Measurements from ENCODE around the gene THAP5.

The THAP5 gene

DNA sequence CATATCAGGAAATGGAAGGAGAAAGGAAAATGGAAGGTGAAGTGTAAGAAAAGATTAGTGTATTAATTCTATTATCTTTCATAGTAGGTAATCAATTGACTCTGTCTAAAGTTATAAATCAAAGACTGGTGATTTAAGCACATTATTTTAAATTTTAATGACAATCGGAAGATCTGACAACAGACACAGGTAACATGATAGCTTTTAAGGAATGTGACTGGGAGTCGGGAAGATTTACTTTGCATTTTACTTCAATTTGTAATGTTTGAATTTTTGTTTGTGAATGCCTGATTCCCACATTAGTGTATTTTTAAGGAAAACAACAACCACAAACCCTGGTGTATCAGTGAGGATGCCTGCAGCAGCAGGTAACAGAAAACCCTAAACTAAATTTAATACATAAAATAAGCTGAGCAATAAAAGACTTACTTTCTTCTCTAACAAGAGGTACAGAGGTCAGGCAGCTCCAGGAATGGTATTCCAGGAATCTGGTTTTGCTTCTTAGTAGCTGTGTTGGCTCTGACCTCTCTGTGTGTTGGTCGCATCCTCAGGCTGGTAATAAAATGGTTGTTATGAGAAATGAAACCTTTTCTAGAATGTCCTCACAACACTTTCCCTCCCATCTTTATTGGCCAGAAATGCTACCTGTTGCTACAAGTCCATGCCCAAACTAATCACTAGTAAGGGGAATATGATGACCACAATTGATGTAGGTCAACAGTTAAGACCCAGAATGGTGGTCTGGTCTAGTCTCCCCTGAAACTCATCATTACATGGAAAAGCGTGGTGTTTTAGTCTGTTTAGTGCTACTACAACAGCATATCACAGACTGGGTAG, 12.4 kb upstream of the THAP5 start:
- TF ChIP-seq, protein P1, sequence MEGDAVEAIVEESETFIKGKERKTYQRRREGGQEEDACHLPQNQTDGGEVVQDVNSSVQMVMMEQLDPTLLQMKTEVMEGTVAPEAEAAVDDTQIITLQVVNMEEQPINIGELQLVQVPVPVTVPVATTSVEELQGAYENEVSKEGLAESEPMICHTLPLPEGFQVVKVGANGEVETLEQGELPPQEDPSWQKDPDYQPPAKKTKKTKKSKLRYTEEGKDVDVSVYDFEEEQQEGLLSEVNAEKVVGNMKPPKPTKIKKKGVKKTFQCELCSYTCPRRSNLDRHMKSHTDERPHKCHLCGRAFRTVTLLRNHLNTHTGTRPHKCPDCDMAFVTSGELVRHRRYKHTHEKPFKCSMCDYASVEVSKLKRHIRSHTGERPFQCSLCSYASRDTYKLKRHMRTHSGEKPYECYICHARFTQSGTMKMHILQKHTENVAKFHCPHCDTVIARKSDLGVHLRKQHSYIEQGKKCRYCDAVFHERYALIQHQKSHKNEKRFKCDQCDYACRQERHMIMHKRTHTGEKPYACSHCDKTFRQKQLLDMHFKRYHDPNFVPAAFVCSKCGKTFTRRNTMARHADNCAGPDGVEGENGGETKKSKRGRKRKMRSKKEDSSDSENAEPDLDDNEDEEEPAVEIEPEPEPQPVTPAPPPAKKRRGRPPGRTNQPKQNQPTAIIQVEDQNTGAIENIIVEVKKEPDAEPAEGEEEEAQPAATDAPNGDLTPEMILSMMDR (IDR thresholded peaks at IDR 0.05), result no peak

- TF ChIP-seq, protein P1 (IDR thresholded peaks at IDR 0.05), result no peak
These were observed 10.8 kb upstream of the THAP5 start for GRCh38 chr7:108580298-108580697.

DNA sequence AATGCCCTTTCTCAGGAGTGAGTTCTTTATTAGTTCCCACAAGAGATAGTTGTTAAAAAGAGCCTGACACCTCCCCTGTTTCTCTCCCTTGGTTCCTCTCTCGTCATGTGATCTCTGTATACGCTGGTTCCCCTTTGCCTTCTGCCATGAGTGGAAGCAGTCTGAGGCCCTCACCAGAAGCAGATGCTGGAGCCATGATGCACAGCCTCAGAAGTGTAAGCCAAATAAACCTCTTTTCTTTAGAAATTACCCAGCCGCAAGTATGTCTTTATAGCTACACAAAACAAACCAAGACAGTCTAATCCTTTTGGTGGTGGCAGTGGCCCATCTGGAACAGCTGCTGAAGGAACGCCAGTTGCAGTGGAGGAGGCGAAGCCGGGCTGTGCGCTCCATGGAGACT, 9.4 kb upstream of the THAP5 start:
- TF ChIP-seq, protein P1 (IDR thresholded peaks at IDR 0.05), result no peak

DNA sequence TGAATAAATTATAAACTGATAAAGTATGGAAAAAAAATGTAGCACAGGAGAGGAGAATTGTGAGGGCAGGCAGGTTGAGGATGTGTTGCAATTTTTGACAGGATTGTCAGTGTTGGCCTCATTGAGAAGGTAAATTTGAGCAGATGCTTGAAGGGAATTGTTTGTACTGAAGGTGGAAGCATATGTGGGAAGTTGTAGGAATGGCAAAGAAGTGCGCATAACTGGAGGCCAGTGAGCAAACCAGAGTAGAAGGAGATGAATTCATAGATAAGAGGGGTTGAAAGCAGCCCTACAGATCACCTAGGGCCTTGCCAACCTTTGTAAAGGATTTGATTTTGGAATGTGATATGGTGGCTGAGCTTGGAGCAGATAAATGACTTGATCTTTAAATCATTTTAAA, 6.6 kb upstream of the THAP5 start:
- TF ChIP-seq, protein P1 (IDR thresholded peaks at IDR 0.05), result no peak

- TF ChIP-seq, protein P1 (IDR thresholded peaks at IDR 0.05), result no peak
These were observed 5.7 kb upstream of the THAP5 start for GRCh38 chr7:108575156-108575555.

GRCh38 chr7:108572480-108572879, 3.0 kb upstream of the THAP5 start:
- TF ChIP-seq, protein P1 (IDR thresholded peaks at IDR 0.05), result no peak

GRCh38 chr7:108570146-108570755, 745 bp upstream of the THAP5 start:
- TF ChIP-seq, protein P1 (IDR thresholded peaks at IDR 0.05), result no peak

All from LNCAP (cell line).